Peyer's patch (tissue), 4 donors: ENCODE results near the gene LAMA5.

ENCODE experiments used
- CTCF ChIP-seq, 6 experiments: fragments of 450-650 bp in 4 of 6; fragments of 200-600 bp in 2 of 6; sonication (generic) in 1 of 6; IDR thresholded peaks; one replicate each; pipeline ENCODE4 v1.5.1; 2017 to 2019; ENCODE audit warnings: antibody characterized with exemption in 6 of 6, mild to moderate bottlenecking in 3 of 6, moderate library complexity in 1 of 6
- POLR2A ChIP-seq, 2 donors: fragments of 450-650 bp; IDR thresholded peaks; one replicate each; pipeline ENCODE4 v1.5.1; 2017; ENCODE audit warnings: antibody characterized with exemption in 2 of 2, mild to moderate bottlenecking in 2 of 2, moderate library complexity in 2 of 2

DNA sequence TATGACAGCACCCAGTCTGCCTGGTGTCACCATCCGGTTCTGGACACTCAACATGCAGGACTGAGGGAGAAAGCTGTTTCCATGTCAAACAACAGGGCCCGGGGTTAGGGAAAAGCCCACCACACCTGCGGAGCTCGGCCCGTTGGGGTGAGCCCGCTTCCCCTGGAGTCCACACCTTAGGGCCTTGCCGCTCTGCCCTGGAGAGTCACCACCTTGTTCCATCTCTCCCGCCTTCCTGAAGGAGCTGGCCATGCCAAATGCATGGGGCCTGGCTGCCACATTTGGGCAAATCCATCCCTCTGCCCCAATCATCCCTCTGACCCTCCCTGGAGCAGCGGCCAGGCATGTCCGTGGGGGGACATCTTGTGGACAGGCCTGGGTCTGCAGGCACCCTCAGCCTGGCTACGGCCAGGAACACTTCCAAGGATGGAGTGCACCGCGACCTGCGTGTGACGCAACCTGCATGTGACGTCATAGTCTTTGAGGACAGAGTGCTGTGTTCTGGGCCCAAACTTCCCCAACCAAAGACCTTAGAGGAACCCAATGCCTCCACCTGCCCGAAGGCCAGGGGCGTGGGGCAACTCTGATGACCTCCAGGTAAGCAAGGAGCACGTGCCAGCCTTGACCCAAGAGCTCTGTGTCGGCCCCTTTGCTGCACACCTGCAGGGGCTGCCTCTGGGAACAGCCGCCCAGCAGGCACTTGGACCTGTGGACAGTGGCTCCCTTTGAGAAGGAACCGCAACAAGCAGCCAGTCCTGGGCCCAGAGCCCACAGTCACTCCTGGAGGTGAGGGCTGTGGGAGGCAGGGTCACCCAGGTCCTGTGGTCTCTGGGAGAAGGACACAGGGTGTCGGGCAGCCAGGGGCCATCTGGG lies 38.2 kb upstream of the LAMA5 start:
- peak in 3 of 6 experiments; percentile 14 to 50 (median 34) for TF ChIP-seq CTCF (IDR thresholded peaks at IDR 0.05)
- TF ChIP-seq POLR2A (IDR thresholded peaks at IDR 0.05), result no peak
